HepG2 (cell line): Measurements from ENCODE around the gene TMEM131. TPM values are rescaled to one million over a fixed set of nuclear protein-coding genes. Genes with fewer than 3 reads are reported as not detected.

Source experiments
- ATAC-seq: fragments of 200-7000 bp; cut with Tn5 transposase; 3 replicates; pipeline ENCODE4 v1.9.1; 2020; ENCODE audit warnings: mild to moderate bottlenecking, moderate library complexity
- BruUV-seq: library from RNA; stranded (reverse); fragments of 400-500 nt; replicated peaks from 2 replicates; lab custom pipeline; 2021; lab: Mats Ljungman, UMichigan
- CTCF ChIA-PET: fragments of 300-600 bp; formaldehyde crosslinking; extraction: SDS; loops from one replicate; lab custom pipeline; 2021; ENCODE audit warnings: low total read pairs, inconsistent platforms, low intra/inter-chr PET ratio; lab: Yijun Ruan, JAX
- POLR2A ChIA-PET: fragments of 350-600 bp; sonication (Branson Sonifier 250); formaldehyde crosslinking; loops from one replicate; lab custom pipeline; 2020; ENCODE audit warnings: antibody characterized with exemption, inconsistent platforms; lab: Yijun Ruan, JAX
- DNase-seq: peaks from one replicate; pipeline ENCODE4 v3.0.0-alpha.2; 2015; ENCODE audit warnings: low spot score
- FAIRE-seq: peaks from 3 replicates; lab custom pipeline; 2011; peaks lifted over from hg19 to GRCh38; lab: Jason Lieb, UNC
- H2AFZ ChIP-seq: one replicate; pipeline ENCODE4 v1.6.1; 2011; ENCODE audit warnings: low read length, inconsistent platforms
- H3K27ac ChIP-seq: fragments of 300-600 bp; 3 replicates; pipeline ENCODE4 v1.8.0; 2011; ENCODE audit warnings: mixed run types, mild to moderate bottlenecking, mixed read lengths, low read length, inconsistent platforms; ENCODE audit not compliant: insufficient read depth; ENCODE audit errors: extremely low read length
- H3K27me3 ChIP-seq, 2 experiments: fragments of 200-600 bp in 1 of 2; 2 replicates in 1 of 2; 3 replicates in 1 of 2; pipeline versions ENCODE4 v1.6.0 to v1.8.0; 2011; ENCODE audit warnings: low read length in 2 of 2, mild to moderate bottlenecking in 2 of 2, moderate library complexity in 2 of 2, inconsistent platforms in 1 of 2; ENCODE audit not compliant: insufficient read depth in 2 of 2, control insufficient read depth in 1 of 2
- H3K36me3 ChIP-seq, 2 experiments: fragments of 200-600 bp in 1 of 2; replicated peaks in 1 of 2; 2 replicates in 1 of 2; 3 replicates in 1 of 2; pipeline versions ENCODE4 v1.5.1 to v1.8.0; 2011; ENCODE audit warnings: low read length in 2 of 2, inconsistent platforms in 1 of 2; ENCODE audit not compliant: insufficient read depth in 2 of 2, control insufficient read depth in 1 of 2
- H3K4me1 ChIP-seq: 2 replicates; pipeline ENCODE4 v1.5.1; 2012; ENCODE audit warnings: low read length, inconsistent platforms; ENCODE audit not compliant: insufficient read depth
- H3K4me2 ChIP-seq: 2 replicates; pipeline ENCODE4 v1.6.0; 2011; ENCODE audit warnings: low read depth, low read length, inconsistent platforms
- H3K4me3 ChIP-seq, 3 experiments: fragments of 200-600 bp in 1 of 3; sonication (generic), shearing (Covaris generic) in 1 of 3; replicated peaks in 1 of 3; 2 replicates each; pipeline ENCODE4 v1.5.1; 2011 to 2016; ENCODE audit warnings: low read length in 3 of 3, inconsistent platforms in 2 of 3, low read depth in 2 of 3, mild to moderate bottlenecking in 2 of 3, control low read depth in 1 of 3, mixed read lengths in 1 of 3; ENCODE audit not compliant: insufficient read depth in 1 of 3
- H3K79me2 ChIP-seq: one replicate; pipeline ENCODE4 v1.6.1; 2011; ENCODE audit warnings: low read length, inconsistent platforms; ENCODE audit not compliant: insufficient read depth
- H3K9ac ChIP-seq: 2 replicates; pipeline ENCODE4 v1.6.0; 2011; ENCODE audit warnings: mild to moderate bottlenecking, low read depth, low read length, inconsistent platforms; ENCODE audit not compliant: insufficient read depth
- H3K9me3 ChIP-seq: 2 replicates; pipeline ENCODE4 v1.5.1; 2012; ENCODE audit warnings: mild to moderate bottlenecking, low read length
- H4K20me1 ChIP-seq: 2 replicates; pipeline ENCODE4 v1.6.0; 2011; ENCODE audit warnings: inconsistent platforms, mild to moderate bottlenecking, low read length, moderate library complexity; ENCODE audit not compliant: insufficient read depth
- ETV6 ChIP-seq: sonication (generic); formaldehyde crosslinking; conservative IDR thresholded peaks from 2 replicates; pipeline ENCODE4 v1.4.0; 2020; ENCODE audit warnings: missing genetic modification reagents
- GMEB2 ChIP-seq: IDR thresholded peaks from 2 replicates; pipeline ENCODE4 v1.6.1; 2016; ENCODE audit warnings: missing biosample characterization, missing genetic modification reagents, low read depth
- HMG20B ChIP-seq: conservative IDR thresholded peaks from 2 replicates; pipeline ENCODE4 v1.6.1; 2016; ENCODE audit warnings: missing genetic modification reagents, missing compliant biosample characterization
- HMGXB3 ChIP-seq: sonication (generic); formaldehyde crosslinking; IDR thresholded peaks from 2 replicates; pipeline ENCODE4 v1.4.0; 2020; ENCODE audit warnings: missing genetic modification reagents, borderline replicate concordance
- JUND ChIP-seq: sonication (generic); formaldehyde crosslinking; IDR thresholded peaks from 2 replicates; pipeline ENCODE4 v1.8.0; 2022; ENCODE audit warnings: mild to moderate bottlenecking, missing genetic modification reagents
- MBNL3 ChIP-seq: fragments of 250-450 bp; sonication (Bioruptor Pico); conservative IDR thresholded peaks from 2 replicates; pipeline ENCODE4 v1.8.0; 2022; ENCODE audit warnings: mild to moderate bottlenecking, inconsistent platforms
- MXI1 ChIP-seq: IDR thresholded peaks from 3 replicates; pipeline ENCODE4 v1.6.1; 2012; ENCODE audit warnings: low read depth, low read length, inconsistent platforms, borderline replicate concordance
- NFE2L1 ChIP-seq: sonication (generic); formaldehyde crosslinking; IDR thresholded peaks from 2 replicates; pipeline ENCODE4 v1.4.0; 2020; ENCODE audit warnings: missing genetic modification reagents, mild to moderate bottlenecking, borderline replicate concordance
- TAF15 ChIP-seq: fragments of 200-400 bp; formaldehyde crosslinking; IDR thresholded peaks from one replicate; pipeline ENCODE4 v1.6.1; 2018; ENCODE audit warnings: mild to moderate bottlenecking, low read depth, low read length; ENCODE audit not compliant: poor library complexity, severe bottlenecking
- ZNF609 ChIP-seq: sonication (generic); formaldehyde crosslinking; IDR thresholded peaks from 2 replicates; pipeline ENCODE4 v1.4.0; 2020; ENCODE audit warnings: mild to moderate bottlenecking, missing genetic modification reagents, borderline replicate concordance
- ZNF850 ChIP-seq: sonication (generic); formaldehyde crosslinking; conservative IDR thresholded peaks from 2 replicates; pipeline ENCODE4 v1.9.0; 2021; ENCODE audit warnings: mild to moderate bottlenecking, missing genetic modification reagents
- ZSCAN12 ChIP-seq: sonication (generic); formaldehyde crosslinking; IDR thresholded peaks from 2 replicates; pipeline ENCODE4 v1.9.0; 2021; ENCODE audit warnings: mild to moderate bottlenecking, missing genetic modification reagents
- whole genome bisulfite sequencing: methylation state at CpG from one replicate; pipeline ENCODE4 v1.1.6; 2017; ENCODE audit warnings: low lambda C conversion rate; 5-methylcytosine and 5-hydroxymethylcytosine counted together
- in situ Hi-C: cut with HindIII; loops from 2 replicates; pipeline ENCODE4 v1.10.0; 2017; ENCODE audit warnings: low pct_unique_long_range_greater_than_20kb; ENCODE audit not compliant: extremely low pct_ligation_motif_present
- intact Hi-C: fragments of 100-400 bp; cut with micrococcal nuclease; formaldehyde crosslinking; loops from one replicate; pipeline ENCODE4 v1.10.0; 2022; ENCODE audit not compliant: unreplicated experiment
- polyA plus RNA-seq, 8 experiments: library from polyadenylated mRNA; depleted of rRNA in 3 of 8; stranded (reverse) in 7 of 8; unstranded in 1 of 8; fragments of >200 nt; fragmentation: Illumina TruSeq in 4 of 8; extraction: Trizol in 4 of 8; gene quantifications; 2 replicates each; pipeline versions ENCODE4 v1.2.1 to v1.2.3, GENCODE V29; 2011 to 2016; ENCODE audit warnings: low read depth in 4 of 8, missing spikeins in 1 of 8, mixed read lengths in 1 of 8; ENCODE audit not compliant: insufficient read depth in 1 of 8
- total RNA-seq, 5 experiments: library from RNA; depleted of rRNA; stranded (reverse); fragments of >200 nt; fragmentation: Illumina TruSeq; extraction: Trizol; gene quantifications; 2 replicates each; pipeline ENCODE4 v1.2.3, GENCODE V29; 2016; ENCODE audit warnings: low read depth in 1 of 5

The TMEM131 gene
- total and polyA plus RNA-seq, 2 of the 13 experiments (the other 11 are each of a cell fraction or from before 2014, with no cell fraction given) = 17.9 to 19.5 TPM

- H4K20me1 ChIP-seq = no peaks in the 10 kb centered on the region
- in situ Hi-C loops = no loop called here
- POLR2A ChIA-PET = no interaction called here
- no TSS peak for BruUV-seq
- H3K36me3 ChIP-seq = no peaks in the 10 kb centered on the region
- H3K4me2 ChIP-seq = no peak overlapping the region
- DNase-seq = no peak
- ATAC-seq = no peak; the same call in none of the 3 replicates
- no peak overlapping the region for H2AFZ ChIP-seq
- CTCF ChIA-PET = no interaction called here
- no peak for FAIRE-seq
- no peak overlapping the region for H3K27ac ChIP-seq
- intact Hi-C loops = no loop called here
- H3K79me2 ChIP-seq = no peaks in the 10 kb centered on the region
- H3K9me3 ChIP-seq = no peaks in the 10 kb centered on the region
- WGBS = 52% methylated on average over 8 of the region's 8 CpGs
- H3K27me3 ChIP-seq = peaks cover 0 to 8% of the 10 kb centered on the region in 2 experiments; a peak in 3 of 5 replicates
- no peak overlapping the region for H3K9ac ChIP-seq
- no peaks in the 10 kb centered on the region; the same call in 1 of the 2 replicates for H3K4me1 ChIP-seq
- H3K4me3 ChIP-seq = no peak overlapping the region
- no peak for TF ChIP-seq NFE2L1 (CRISPR knock-in tag)
- no peak for TF ChIP-seq ETV6
- TF ChIP-seq HMG20B (CRISPR knock-in tag) = no peak
- TF ChIP-seq MXI1 = no peak
- TF ChIP-seq JUND (CRISPR knock-in tag) = no peak
- TF ChIP-seq ZSCAN12 (CRISPR knock-in tag) = no peak
- TF ChIP-seq TAF15 = no peak
- TF ChIP-seq GMEB2 (CRISPR knock-in tag) = no peak
- TF ChIP-seq ZNF609 (CRISPR knock-in tag) = no peak
- TF ChIP-seq HMGXB3 (CRISPR knock-in tag) = no peak
- TF ChIP-seq MBNL3 = no peak
- no peak for TF ChIP-seq ZNF850 (CRISPR knock-in tag)
Observed at GRCh38 chr2:98036349-98037000, 40.7 kb upstream of the TMEM131 start.
